SIG-M5 treated with dmso at 0.1 percent for 504 hours (cell line): Measurements from ENCODE around the gene PTH1R.

Source experiments
- DNase-seq: peaks from one replicate; lab custom pipeline; 2025; ENCODE audit not compliant: unreplicated experiment; lab: John Stamatoyannopoulos, UW

Gene PTH1R

GRCh38 chr3:46877406-46878125, at the start of gene PTH1R:
Gene PTH1R (plus strand): TSS chr3:46877721. CDS start chr3:46883560, 5,839 bp downstream.
- DNase-seq: no peak

GRCh38 chr3:46829699-46830208, 47.8 kb upstream of the PTH1R start:
- no peak for DNase-seq

DNA sequence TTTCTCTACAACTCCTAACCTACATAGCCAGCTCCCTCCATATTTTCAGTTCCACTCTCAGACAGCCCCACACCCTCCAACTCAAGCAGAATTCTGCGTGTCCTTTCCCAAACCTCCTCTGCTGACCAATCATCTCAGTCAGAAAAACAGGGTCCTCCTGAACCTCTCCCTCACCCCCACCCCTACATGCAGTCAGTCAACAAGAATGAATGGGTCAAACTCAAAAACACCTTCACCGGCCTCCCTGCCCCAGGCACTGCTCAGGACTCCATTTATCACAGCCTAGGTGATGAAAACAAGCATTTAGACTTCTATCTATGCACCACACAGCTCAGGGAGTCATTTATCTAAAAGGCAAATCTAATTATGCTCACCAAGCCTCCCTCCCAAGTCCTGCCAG, 46.7 kb upstream of the PTH1R start:
- no peak for DNase-seq

DNA sequence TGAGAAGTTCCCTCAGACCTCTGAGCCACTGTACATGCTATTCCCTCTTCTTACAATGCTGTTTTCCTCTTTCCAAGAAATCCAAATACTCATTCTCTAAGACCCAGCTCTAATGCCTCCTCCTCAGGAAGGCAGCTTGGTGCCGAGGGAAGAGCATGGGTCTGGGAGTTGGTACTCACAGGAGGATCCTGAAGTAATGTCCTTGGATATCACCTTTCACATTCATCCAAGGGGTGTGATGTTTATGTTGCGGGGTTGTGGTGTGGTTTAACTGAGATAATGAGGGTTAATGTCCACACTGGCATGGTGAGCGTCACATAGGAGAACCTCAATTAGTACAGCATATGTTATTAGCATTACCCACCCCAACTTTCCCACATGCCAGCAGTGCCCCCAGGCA, 46.2 kb upstream of the PTH1R start:
- DNase-seq: no peak

- DNase-seq: no peak
Observed at GRCh38 chr3:46831841-46832240, 45.7 kb upstream of the PTH1R start.

DNA sequence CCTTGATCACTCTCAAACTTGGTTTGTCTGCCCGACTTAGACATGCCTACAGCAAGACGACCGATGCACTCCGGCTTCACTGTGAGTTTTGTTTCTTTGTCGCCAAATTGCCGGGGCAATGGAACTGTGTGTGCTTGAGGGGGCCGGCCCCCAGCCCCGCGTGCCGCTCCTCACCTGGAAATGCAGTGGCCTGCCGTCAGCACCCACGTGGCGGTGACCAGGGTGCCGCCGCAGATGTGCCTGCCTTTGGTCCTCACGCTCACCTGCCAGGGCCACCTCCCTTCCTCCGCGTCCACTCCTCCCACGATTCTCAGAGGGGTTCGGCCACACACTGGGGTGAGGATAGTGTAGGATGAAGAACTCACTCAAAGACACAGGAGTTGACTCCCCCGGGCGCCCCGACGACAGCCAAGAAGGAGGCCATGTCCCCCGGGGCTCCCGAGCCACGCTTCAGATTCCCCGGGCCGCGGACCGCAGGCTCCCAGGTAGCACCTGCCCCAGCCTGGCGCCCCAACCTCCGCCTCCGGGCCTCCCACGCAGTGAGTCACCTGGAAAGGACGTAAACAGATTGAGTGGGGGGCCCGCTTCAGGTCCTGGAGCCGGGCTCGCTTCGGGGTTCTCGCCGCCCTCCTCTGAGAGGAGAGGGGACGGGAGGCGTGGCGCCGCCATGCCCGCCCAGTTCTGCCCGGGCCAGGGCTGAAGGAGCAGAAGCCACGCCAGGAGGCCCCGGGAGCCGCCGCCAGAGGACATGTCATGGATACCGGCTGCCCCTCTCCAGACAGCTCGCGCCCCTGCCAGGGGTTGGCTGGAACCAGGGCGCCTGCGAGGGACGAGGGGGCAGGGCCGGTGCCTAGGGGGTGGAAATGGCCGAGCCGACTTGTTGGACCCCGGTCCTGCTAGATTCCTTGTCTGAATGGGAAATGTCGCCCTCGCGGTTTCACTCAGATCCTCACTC, 43.9 kb upstream of the PTH1R start:
- no peak for DNase-seq

DNA sequence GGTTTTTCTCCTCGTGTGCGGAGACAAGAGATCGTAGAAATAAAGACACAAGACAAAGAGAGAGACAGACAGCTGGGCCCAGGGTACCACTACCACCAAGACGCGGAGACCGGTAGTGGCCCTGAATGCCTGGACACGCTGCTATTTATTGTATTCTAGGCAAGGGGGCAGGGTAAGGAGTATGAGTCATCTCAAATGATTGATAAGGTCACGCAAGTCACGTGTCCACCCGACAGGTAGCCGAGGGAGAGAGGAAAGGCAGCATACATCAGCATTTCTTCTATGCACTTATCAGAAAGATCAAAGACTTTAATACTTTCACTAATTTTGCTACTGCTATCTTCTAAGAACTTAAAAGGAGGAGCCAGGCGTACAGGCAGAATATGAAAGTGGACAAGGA, 42.5 kb upstream of the PTH1R start:
- DNase-seq: no peak

- no peak for DNase-seq
Observed at GRCh38 chr3:46835491-46835890, 42.0 kb upstream of the PTH1R start.

GRCh38 chr3:46838301-46838700, 39.2 kb upstream of the PTH1R start:
- no peak for DNase-seq

DNA sequence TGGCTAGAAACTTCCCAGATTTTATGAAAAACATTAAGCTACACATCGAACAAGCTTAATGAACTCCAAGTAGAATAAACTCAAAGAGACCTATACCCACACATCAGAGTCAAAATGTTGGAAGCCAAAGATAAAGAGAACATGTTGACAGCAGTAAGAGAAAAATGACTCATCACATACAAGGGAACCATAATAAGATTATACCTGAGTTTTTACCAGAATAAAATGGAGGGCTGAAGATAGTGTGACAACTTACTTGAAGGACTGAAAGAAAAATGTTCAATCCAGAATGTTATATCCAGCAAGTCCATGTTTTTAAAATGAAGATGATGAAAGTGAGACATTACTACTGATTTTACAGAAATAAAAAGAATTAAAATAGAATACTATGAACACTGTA, 37.0 kb upstream of the PTH1R start:
- DNase-seq: no peak

- no peak for DNase-seq
Observed at GRCh38 chr3:46843508-46843907, 34.0 kb upstream of the PTH1R start.

DNA sequence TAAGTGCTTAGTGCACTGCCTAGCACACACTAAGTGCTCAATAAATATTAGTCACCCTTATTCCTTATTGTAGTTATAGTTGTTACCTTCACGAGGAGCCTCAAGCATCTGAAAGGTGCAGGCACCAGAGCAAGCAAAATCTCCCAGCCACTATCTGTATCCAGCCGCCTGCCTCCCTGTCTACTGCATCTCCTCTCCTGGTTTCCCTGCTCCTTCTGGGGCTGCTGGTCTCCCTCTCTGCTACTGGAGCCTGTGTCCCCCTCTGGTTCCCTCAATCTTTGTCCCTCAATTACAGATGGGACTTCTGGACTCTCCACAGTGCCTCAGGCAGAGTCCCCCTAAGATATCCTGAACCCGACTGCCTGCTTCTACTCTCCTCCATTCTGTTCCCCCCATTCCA, 33.1 kb upstream of the PTH1R start:
- no peak for DNase-seq

DNA sequence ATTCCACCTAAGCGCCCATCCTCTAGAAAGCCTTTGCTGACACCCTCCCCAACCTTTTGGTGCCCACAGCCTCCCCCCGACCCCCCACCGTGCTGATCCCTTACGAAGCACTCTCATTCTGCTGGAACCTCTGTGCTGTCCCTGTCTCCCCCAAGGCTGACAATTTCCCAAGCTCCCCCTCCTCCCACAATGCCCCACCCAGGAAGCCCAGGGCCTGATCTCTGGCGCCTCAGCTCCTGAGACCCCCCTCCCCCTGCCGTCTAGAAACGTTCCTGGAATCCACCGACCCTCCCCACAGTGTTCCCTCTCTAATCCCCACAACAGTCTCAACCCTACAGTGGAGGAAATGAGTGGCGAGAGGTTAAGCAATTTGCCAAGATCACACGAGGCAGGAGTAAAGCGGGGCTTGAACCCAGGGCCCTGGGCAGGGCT, 32.6 kb upstream of the PTH1R start:
- DNase-seq: no peak

DNA sequence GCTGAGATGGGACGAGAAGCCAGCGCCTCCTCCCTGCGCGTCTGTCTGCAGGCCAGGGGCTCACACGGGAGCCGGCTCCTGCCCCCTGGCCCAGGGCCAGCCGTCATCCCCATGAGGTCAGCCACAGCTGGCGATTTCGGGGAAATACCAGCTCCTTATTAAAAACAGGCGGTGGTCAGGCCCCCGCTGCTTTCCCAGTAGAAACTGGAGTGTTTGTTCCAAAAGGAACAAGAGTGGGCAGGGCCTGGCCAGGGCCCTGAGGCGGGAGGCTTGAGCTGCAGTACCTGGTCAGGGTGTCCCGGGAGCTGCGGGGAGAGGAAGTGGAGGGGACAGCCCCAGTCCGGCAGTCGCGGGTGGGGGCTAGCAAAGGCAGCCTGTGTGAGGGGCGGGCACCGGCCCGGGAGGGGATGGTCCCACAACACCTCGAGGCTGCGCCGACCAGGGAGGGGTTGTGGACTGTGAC, 32.1 kb upstream of the PTH1R start:
- no peak for DNase-seq

DNA sequence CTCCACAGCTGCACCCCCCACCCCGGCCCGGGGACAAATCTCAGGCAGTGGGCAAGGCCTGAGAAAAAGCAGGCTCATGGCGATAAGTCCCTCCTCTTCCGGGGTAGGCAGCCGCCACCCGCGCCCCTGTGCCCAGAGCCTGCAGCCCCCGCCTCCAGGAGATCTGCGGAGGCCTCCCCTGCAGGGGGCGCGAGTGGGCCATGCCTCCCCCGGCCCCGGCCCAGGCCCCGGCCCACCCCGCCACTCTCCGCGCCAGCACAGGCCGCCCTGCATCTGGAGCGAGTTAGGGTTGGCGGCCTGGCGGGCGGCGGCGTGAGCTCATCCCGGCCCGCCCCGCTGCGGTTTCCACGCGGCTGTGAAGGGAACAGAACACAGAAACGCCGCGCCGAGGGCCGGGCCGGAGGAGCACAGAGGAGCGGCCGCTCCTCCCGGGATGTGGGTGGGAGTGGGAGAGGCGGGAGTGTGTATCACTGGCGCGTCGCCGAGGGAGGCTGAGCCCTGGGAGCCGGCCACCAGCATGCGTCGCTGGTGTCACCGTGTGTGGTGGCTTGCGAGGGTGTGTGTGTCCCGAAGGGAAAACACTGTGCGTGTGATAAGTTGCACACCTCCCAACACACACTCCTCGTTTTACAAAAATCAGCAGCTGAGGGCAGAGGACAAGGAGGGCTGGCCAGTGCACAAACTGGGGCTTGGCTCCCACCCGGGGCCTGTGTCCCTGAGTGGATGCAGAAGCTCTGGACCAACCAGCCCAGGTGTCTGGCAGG, 31.5 kb upstream of the PTH1R start:
- no peak for DNase-seq

DNA sequence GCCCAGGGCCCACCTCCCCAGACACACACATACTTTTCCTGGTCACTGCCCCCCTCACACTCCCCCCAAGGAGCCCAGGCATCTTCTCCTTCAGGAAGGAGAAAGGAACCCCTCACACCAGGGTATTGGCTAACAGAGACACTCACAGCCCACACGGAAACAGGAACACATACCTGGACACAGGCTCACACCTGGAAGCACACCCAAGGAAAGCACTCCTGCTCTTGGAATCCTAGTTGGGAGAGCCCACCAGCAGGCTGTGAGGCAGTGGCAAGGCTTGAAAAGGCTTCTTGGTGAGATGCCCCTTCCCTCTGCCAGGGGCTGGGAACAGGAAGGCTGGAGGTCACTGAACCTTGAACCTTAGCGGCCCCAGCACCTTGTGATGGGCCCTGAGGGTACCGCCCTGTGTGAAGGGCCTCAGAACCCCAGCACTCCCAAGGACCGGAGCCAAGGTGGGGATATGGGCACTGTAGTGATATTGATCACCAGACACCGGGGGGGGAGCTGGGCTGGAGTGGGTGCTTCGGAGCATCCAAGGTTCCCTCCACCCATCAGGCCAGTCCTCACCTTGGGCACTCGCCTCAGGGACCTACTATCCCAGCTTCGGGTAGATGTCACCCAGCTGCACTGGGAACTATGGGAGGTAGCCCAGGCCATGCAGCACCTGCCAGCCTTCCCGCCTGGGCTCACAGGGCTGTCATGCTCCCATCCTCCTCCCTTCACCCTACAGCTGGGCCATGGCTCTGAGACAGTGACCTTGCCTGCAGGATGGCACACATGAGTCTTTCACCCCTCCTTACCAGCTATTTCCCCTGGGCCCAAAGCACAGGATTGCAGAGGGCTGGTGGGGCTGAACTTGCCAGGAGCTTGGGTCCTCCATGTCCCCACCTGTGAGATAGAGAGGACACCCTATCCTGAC, 30.6 kb upstream of the PTH1R start:
- DNase-seq: no peak

- DNase-seq: no peak
Observed at GRCh38 chr3:46847744-46848143, 29.8 kb upstream of the PTH1R start.

DNA sequence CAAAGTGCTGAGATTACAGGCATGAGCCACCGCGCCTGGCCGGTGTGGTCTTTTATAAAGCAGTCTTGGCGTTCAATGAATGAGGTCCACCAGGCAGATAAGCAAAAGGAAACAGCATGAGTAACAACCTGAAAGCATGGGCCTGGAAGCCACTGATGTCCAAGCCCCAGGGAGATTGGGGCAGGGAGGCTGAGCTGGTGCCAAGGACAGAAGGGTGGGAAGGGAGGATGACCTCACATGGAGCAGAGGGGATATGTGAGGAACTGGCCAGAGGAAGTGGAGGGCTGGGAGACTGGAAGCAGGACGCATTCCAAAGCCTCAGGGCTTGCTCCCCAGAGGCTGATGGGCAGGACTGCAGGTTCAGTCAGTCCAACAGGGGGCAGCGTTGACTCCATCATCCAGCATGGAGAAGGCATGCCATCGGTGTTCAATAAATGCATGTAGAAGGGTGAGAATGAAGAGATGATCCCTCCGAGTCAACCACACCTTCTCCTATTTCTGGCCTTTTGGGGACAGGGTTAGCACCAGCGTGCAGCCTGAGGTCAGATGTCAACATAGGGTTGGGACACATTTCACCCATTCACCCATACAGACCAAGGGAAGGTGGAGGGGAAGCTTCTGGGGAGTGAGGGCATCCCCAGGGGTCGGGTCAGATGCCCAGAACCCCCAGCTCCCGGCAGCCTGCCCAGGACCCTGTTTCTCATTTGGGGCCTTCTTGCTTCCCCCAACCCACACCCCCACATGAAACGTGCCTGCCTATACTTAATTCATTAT, 29.1 kb upstream of the PTH1R start:
- no peak for DNase-seq

DNA sequence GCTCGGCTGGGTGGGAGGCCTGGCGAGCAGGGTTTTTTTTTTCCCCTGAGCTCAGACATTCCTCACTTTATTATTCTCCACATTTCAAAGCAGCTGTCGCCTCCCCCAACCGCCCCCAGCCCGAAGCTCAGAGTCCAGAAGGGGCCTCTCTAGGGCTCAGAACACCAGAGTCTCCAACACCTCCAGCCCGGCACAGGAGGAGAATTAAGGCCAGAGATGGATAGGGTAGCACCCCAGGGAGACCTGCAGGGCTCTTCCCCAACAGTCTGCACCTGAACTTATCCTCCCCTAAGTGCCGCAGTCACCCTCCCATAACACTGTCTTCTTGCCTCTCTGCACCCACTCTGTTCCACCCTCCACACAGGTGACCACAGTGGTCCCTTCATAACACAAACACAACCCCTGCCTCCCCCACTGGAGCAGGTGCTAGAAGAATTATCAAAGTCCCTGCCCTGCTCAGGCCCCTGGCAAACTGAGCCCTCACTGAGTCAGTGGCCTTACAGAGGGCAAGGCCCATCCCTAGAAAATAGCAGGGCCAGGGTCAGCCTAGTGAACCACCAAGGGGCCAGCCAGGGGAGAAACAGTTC, 28.4 kb upstream of the PTH1R start:
- DNase-seq: no peak
